Renal cortical epithelial cell (primary cell): ENCODE results near the gene NIT2. TPM values are rescaled to one million over a fixed set of nuclear protein-coding genes. Genes with fewer than 3 reads are reported as not detected.
A peak's percentile ranks its signal among the peaks of the same experiment; 100 is the strongest.
"Not testable (repeated sequence)": the region's sequence is repeated elsewhere in the genome, so short reads cannot be mapped to it uniquely, and the experiment has no call there.

Experiments
- DNase-seq: peaks from one replicate; pipeline ENCODE4 v3.0.0-alpha.2; 2011; ENCODE audit warnings: low read depth
- total RNA-seq: library from RNA; depleted of rRNA; stranded (reverse); fragments of >200 nt; gene quantifications from 2 replicates; pipeline ENCODE4 v1.2.3, GENCODE V29; 2014

NIT2 gene
- total RNA-seq, 1 donor from 2014 or later, result 25.5 TPM

GRCh38 chr3:100336229-100336628, 1.7 kb downstream of the NIT2 start:
- not testable (repeated sequence) for DNase-seq

GRCh38 chr3:100338911-100339310, 4.4 kb downstream of the NIT2 start:
- DNase-seq, result no peak

- DNase-seq, result no peak
These were observed 5.2 kb downstream of the NIT2 start for GRCh38 chr3:100339786-100340185.

GRCh38 chr3:100340527-100340926, 6.0 kb downstream of the NIT2 start:
- no peak for DNase-seq

DNA sequence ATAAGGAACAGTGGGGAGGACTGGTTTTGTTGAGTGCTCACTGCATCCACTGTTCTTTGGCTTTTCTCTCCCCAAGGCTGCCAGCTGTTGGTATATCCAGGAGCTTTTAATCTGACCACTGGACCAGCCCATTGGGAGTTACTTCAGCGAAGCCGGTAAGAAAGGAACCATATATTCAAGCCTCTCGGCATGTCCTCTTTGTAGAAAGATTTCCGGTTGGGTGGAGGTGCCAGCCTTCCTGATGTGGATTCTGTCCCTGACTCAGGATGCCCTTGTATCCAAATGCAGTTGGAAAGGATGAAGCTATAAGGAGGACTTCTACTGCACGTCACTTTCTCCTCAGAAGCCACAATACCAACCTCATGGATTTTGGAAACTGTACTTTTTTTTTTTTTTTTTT, 14.2 kb downstream of the NIT2 start:
- no peak for DNase-seq

- DNase-seq, result not testable (repeated sequence)
These were observed 17.2 kb downstream of the NIT2 start for GRCh38 chr3:100351770-100352169.

GRCh38 chr3:100352296-100353231, 18.0 kb downstream of the NIT2 start:
- peak; percentile 49 for DNase-seq

DNA sequence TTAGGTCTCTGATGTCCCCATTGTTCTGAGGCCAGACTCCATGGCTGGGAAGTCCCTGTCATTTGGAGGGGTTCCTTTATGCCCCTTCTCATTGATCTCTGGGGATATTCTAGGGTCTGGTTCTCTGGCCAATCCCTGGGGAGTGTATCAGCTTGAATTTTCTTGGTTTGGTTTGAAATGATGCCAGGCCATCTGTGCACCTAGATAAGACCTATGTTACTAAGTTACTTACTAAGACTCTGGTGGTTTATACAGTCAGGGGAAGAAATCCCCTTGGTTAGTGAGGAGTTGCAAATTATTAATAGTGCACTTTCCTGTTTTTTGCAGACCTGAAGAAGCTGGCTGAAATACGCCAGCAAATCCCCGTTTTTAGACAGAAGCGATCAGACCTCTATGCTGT, 20.3 kb downstream of the NIT2 start:
- peak; percentile 71 for DNase-seq

DNA sequence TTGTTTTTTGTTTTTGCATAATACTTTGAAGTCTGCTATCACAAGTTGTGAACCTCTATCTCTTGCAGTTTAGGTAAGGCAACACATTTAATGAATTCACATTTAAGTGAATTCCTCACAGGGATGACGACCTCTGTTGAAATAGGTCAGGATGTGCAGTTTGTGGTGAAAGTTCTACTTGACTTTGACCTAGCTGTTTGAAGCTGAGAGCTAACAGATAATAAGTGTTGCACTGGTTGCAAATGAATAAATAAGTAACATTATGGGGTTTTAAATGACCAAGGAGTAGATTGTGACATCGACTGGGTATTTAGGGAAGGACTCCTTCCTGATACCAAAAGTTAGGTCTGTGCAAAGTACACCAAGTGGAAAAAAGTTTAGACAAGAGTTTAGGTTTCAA, 23.9 kb downstream of the NIT2 start:
- DNase-seq, result peak; percentile 83

DNA sequence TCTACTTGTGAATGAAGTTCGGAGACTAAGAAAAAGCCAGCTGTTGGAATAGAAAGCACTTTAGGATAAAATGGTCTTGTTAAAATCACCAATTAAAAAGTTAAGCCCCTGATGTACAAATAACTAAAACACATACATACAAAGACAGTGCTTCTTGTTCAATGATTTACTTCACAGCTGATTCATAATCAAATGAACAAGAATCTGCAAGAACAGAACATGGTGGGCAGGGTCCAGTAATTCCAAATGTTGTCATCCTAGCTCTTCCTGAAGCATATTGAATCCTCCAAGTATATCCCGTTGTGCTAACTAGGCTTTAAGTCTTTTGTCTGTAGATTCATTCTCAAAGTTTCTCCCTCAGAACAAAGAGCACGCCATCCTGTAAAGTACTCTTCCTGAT, 24.5 kb downstream of the NIT2 start:
- DNase-seq, result peak; percentile 60

- DNase-seq, result no peak
These were observed 26.4 kb downstream of the NIT2 start for GRCh38 chr3:100360757-100361496.

DNA sequence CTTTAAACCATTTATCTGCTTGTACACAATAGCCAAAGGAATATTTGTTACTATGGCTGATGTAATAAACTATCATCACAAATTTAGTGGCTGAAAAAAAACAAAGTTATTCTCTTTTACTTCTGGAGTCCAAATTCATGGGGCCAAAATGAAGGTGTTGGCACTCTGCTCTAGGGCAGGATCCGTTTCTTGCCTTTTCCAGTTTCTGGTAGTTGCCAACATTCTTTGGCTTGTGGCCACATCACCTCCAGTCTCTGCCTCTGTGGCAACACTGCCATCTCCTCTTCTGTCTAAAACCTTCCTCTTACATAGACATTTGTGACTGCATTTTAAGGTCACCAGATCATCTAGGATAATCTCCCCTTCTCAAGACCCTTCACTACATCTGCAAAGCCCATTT, 27.3 kb downstream of the NIT2 start:
- DNase-seq, result no peak

DNA sequence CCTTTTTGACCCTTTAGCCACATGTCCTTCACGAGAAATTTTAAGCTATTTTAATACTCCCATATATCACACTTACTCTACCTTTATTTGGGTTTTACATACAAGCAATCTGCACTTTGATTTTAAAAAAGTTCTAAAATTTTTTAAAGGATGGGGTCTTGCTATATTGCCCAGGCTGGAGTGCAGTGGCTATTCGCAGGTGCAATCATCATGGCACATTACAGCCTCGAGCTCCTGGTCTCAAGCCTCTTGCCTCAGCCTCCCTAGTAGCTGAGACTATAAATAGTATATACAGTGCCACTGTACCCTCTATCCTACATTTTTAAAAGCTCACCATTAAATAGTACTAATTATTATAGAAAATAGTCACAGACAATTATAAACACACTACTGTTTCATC, 29.9 kb downstream of the NIT2 start:
- no peak for DNase-seq

DNA sequence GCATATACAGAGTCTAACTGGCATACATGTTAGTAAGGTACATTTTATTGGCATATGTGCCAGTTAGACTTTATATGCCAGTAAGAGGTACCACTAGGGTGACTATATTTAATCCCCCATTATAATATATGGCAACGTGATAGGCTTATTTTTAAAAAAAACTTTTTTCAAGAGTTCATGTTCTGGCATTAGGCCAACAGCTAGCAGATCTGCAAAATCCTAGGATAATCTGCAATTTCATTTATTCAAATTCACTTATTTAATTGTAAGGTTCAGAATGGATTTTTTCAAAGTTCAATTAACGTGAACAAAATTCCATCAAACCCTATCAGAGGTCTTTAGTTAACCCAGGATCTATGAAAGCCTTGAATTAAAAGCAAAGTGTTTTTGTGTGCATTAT, 31.9 kb downstream of the NIT2 start:
- DNase-seq, result no peak

DNA sequence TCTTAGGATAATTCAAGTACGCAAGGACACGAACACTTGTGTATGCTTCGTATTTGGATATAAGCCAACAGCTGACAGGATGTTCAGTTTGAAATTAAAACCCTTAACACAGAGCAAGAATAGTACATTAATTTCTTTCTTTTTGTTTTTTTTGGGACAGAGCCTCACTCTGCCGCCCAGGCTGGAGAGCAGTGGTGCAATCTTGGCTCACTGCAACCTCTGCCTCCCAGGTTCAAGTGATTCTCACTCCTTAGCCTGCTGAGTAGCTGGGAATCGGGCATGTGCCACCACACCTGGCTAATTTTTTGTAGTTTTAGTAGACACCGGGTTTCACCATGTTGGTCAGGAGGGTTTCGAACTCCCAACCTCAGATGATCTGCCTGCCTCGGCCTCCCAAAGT, 33.9 kb downstream of the NIT2 start:
- no peak for DNase-seq

DNA sequence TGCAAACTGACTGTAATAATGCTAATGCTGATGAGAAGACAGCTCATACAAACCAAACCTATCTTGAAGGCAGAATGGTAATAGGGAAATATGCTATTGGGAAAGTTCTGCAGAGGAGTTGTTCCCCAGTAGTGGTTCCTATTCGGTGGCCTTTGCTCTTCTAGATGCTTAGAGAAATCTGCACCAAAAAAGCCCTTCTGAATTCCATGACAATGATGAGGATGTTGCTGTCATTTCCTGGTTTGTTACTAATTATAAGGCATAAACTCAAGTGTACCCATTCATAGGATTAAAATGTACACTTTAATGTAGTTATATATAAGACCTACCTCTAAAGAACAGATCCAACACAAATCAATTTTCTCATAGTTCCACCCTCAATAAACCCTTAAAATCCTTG, 36.2 kb downstream of the NIT2 start:
- DNase-seq, result no peak

DNA sequence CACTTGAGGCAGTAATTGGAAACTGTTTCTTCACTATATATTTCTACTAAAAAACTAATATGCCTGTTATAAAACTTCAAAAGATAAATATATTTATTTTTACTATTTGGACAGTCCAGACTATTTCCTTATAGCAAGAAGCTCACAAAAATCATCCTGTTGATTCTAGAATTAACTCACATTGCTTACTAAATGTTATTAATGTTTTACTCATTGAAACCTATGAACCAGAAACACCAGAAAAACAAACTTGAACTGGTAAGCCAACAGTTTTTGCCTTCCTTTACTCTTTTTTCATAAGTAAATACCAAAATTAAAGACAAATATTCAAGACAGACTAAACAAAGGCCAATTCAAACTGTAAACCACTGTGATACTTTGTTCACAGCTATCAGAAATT, 40.0 kb downstream of the NIT2 start:
- peak; percentile 70 for DNase-seq

- no peak for DNase-seq
These were observed 41.7 kb downstream of the NIT2 start for GRCh38 chr3:100376301-100376700.

DNA sequence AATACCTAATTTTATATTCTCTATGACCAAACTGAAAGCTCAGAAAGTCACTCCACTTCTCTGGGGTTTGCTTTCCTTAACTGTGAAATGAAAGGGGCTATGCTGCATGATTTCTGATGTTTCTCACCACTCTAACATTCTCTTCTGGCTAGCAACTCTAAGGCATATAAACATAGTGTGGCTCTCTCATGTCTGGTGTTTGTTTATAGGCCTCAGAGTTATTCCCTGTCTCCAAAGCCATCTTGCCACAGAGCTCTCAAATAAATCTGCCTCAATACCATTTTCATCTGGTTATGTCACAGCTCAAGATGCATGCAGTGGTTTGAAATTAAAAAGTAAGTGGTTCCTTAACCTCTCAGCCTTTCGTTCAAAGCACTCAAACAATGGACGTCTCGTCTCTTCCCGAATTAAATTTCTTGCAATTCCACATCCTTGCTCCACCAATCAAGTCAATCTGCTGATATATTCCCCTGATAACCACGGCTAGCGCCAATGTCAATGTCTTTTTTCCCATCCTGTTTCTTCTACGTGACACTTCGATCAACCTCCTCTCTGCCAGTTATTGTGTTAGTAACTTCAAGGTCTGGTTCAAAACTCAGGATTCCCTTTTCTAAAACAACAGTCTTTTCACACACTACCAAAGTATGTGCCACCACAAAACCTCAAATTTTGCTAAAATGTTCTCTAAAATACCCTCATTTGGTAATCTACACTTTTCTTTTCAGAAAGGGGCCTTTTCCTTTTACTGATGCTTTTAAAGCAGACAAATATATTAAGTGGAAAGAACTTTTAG, 50.4 kb downstream of the NIT2 start:
- DNase-seq, result no peak

- DNase-seq, result no peak
These were observed 52.0 kb downstream of the NIT2 start for GRCh38 chr3:100386437-100387074.

DNA sequence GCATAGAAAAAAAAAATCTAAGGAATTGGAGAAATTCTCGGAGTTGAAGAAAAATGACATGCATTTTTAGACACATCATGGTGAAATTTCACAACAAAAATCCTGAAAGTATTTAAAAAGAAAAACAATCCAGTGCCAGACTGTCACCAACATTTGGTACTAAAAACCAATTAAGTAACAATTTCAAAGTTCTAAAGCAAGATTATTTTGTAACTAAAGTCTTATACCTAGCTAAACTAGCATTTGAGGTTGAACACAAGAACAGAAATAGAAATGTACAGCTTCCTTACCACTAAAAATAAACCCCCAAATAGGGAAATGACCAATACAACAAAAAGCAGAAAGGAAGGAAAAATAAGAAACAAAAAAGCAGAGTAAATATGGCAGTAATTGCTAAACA, 54.5 kb downstream of the NIT2 start:
- no peak for DNase-seq
